HCT116 (cell line): ENCODE measurements around the gene ARSJ. TPM values are rescaled to one million over a fixed set of nuclear protein-coding genes. Genes with fewer than 3 reads are reported as not detected.

ENCODE experiments used
- ATAC-seq: fragments of 200-7000 bp; cut with Tn5 transposase; 2 replicates; pipeline ENCODE4 v1.9.1; 2020; ENCODE audit warnings: mild to moderate bottlenecking, moderate library complexity
- BruUV-seq: library from RNA; stranded (reverse); fragments of 400-500 nt; replicated peaks from 2 replicates; lab custom pipeline; 2021; lab: Mats Ljungman, UMichigan
- CTCF ChIA-PET: fragments of 300-600 bp; sonication (Branson Sonifier 250); formaldehyde crosslinking; loops from one replicate; lab custom pipeline; 2021; ENCODE audit warnings: antibody characterized with exemption; lab: Charles Lee
- POLR2A ChIA-PET: fragments of 300-600, 350-600 bp; sonication (Branson Sonifier 250); formaldehyde crosslinking; loops from one replicate; lab custom pipeline; 2021; ENCODE audit warnings: antibody characterized with exemption; lab: Charles Lee
- RAD21 ChIA-PET, 2 experiments: fragments of 300-600 bp; sonication (Branson Sonifier 250); formaldehyde crosslinking; loops; one replicate each; lab custom pipeline; 2023; ENCODE audit warnings: low total read pairs in 2 of 2; ENCODE audit not compliant: uncharacterized antibody in 2 of 2, unreplicated experiment in 2 of 2, low non-redundant PET in 1 of 2; lab: Charles Lee
- DNase-seq: peaks from one replicate; pipeline ENCODE4 v3.0.0-alpha.2; 2010; ENCODE audit warnings: low read depth, low spot score
- H2AFZ ChIP-seq: fragments of 200-600 bp; shearing (Covaris generic), sonication (generic); 2 replicates; pipeline ENCODE4 v1.6.1; 2017; ENCODE audit warnings: low read depth, mixed run types, mixed read lengths, antibody characterized with exemption, low read length; ENCODE audit not compliant: poor library complexity, severe bottlenecking
- H3K27ac ChIP-seq: 2 replicates; pipeline ENCODE4 v1.5.1; 2012; ENCODE audit warnings: low read depth, low read length
- H3K27me3 ChIP-seq: fragments of 200-600 bp; sonication (generic); 2 replicates; pipeline ENCODE4 v1.6.1; 2016; ENCODE audit warnings: mixed run types, low read length, mixed read lengths; ENCODE audit not compliant: insufficient read depth
- H3K36me3 ChIP-seq, 2 experiments: fragments of 200-500 bp in 1 of 2; fragments of 200-600 bp in 1 of 2; sonication (Bioruptor generic) in 1 of 2; sonication (generic) in 1 of 2; 2 replicates each; pipeline versions ENCODE4 v1.5.1 to v1.6.1; 2014 to 2016; ENCODE audit warnings: low read length in 2 of 2, inconsistent platforms in 1 of 2, mixed read lengths in 1 of 2, mixed run types in 1 of 2; ENCODE audit not compliant: insufficient read depth in 2 of 2, control insufficient read depth in 1 of 2
- H3K4me1 ChIP-seq, 2 experiments: fragments of 200-600 bp in 1 of 2; sonication (generic) in 1 of 2; 2 replicates each; pipeline versions ENCODE4 v1.5.1 to v1.6.1; 2012 to 2017; ENCODE audit warnings: low read length in 2 of 2, inconsistent platforms in 1 of 2, mild to moderate bottlenecking in 1 of 2, mixed read lengths in 1 of 2, mixed run types in 1 of 2, moderate library complexity in 1 of 2; ENCODE audit not compliant: insufficient read depth in 2 of 2, control insufficient read depth in 1 of 2
- H3K4me2 ChIP-seq: fragments of 200-600 bp; sonication (generic); 2 replicates; pipeline ENCODE4 v1.6.1; 2017; ENCODE audit warnings: mixed run types, low read length, mixed read lengths
- H3K4me3 ChIP-seq, 2 experiments: fragments of 200-600 bp in 1 of 2; sonication (generic) in 1 of 2; replicated peaks in 1 of 2; 2 replicates each; pipeline ENCODE4 v1.5.1; 2011 to 2016; ENCODE audit warnings: low read length in 2 of 2, control low read depth in 1 of 2, low read depth in 1 of 2, mild to moderate bottlenecking in 1 of 2, mixed read lengths in 1 of 2, mixed run types in 1 of 2
- H3K79me2 ChIP-seq: fragments of 200-600 bp; sonication (generic); 2 replicates; pipeline ENCODE4 v1.6.1; 2017; ENCODE audit warnings: mild to moderate bottlenecking, mixed run types, low read length, moderate library complexity, mixed read lengths; ENCODE audit not compliant: insufficient read depth
- H3K9ac ChIP-seq: fragments of 200-600 bp; sonication (generic); 2 replicates; pipeline ENCODE4 v1.6.1; 2016; ENCODE audit warnings: low read length, mixed read lengths
- H3K9me2 ChIP-seq: fragments of 200-600 bp; sonication (generic), shearing (Covaris generic); 2 replicates; pipeline ENCODE4 v1.6.1; 2017; ENCODE audit warnings: mixed run types, mild to moderate bottlenecking, moderate library complexity; ENCODE audit not compliant: insufficient read depth
- H3K9me3 ChIP-seq, 2 experiments: fragments of 200-500 bp in 1 of 2; fragments of 200-600 bp in 1 of 2; sonication (Bioruptor generic) in 1 of 2; sonication (generic) in 1 of 2; 2 replicates each; pipeline ENCODE4 v1.6.1; 2014 to 2017; ENCODE audit warnings: low read length in 2 of 2, mixed read lengths in 2 of 2, inconsistent platforms in 1 of 2, low read depth in 1 of 2, mild to moderate bottlenecking in 1 of 2, mixed run types in 1 of 2, moderate library complexity in 1 of 2; ENCODE audit not compliant: control insufficient read depth in 1 of 2, insufficient read depth in 1 of 2
- H4K20me1 ChIP-seq: fragments of 200-600 bp; sonication (generic), shearing (Covaris generic); 2 replicates; pipeline ENCODE4 v1.6.1; 2017; ENCODE audit warnings: mixed run types, mild to moderate bottlenecking, moderate library complexity; ENCODE audit not compliant: insufficient read depth
- CTCF ChIP-seq, 3 experiments: fragments of 200-600 bp in 1 of 3; sonication (generic) in 1 of 3; IDR thresholded peaks in 2 of 3; conservative IDR thresholded peaks in 1 of 3; 2 replicates each; pipeline ENCODE4 v1.5.1; 2012 to 2017; ENCODE audit warnings: low read depth in 2 of 3, low read length in 2 of 3, antibody characterized with exemption in 1 of 3, borderline replicate concordance in 1 of 3, control low read depth in 1 of 3, mild to moderate bottlenecking in 1 of 3, mixed read lengths in 1 of 3, mixed run types in 1 of 3, moderate library complexity in 1 of 3; ENCODE audit not compliant: insufficient read depth in 1 of 3
- ELF1 ChIP-seq: IDR thresholded peaks from 2 replicates; pipeline ENCODE4 v1.6.1; 2012; ENCODE audit warnings: low read depth, borderline replicate concordance
- EZH2 ChIP-seq: fragments of 200-600 bp; sonication (generic); IDR thresholded peaks from 2 replicates; pipeline ENCODE4 v1.6.1; 2017; ENCODE audit warnings: antibody characterized with exemption, mixed run types
- EZH2phosphoT487 ChIP-seq: fragments of 200-600 bp; IDR thresholded peaks from 2 replicates; pipeline ENCODE4 v1.6.1; 2018; ENCODE audit warnings: antibody characterized with exemption, borderline replicate concordance
- FOSL1 ChIP-seq: IDR thresholded peaks from 2 replicates; pipeline ENCODE4 v1.6.1; 2012; ENCODE audit warnings: low read depth
- JUND ChIP-seq: IDR thresholded peaks from 2 replicates; pipeline ENCODE4 v1.6.1; 2012
- POLR2A ChIP-seq: IDR thresholded peaks from 2 replicates; pipeline ENCODE4 v1.7.0; 2011; ENCODE audit warnings: borderline replicate concordance; ENCODE audit not compliant: insufficient read depth, insufficient read length; ENCODE audit errors: extremely low read depth
- POLR2AphosphoS5 ChIP-seq: IDR thresholded peaks from 2 replicates; pipeline ENCODE4 v1.6.1; 2011; ENCODE audit warnings: mild to moderate bottlenecking, low read depth, low read length, moderate library complexity
- RAD21 ChIP-seq: IDR thresholded peaks from 2 replicates; pipeline ENCODE4 v1.6.1; 2012; ENCODE audit warnings: low read depth, mild to moderate bottlenecking
- SRF ChIP-seq: IDR thresholded peaks from 2 replicates; pipeline ENCODE4 v1.6.1; 2012; ENCODE audit warnings: low read depth
- intact Hi-C: fragments of 100-400 bp; cut with micrococcal nuclease; formaldehyde crosslinking; loops from 2 replicates; pipeline ENCODE4 v1.10.0; 2022
- total RNA-seq: library from RNA; stranded (reverse); gene quantifications from one replicate; pipeline ENCODE4 v1.2.1, GENCODE V29; 2021; ENCODE audit not compliant: unreplicated experiment

Gene ARSJ
- total RNA-seq, 1 experiment from 2014 or later, result 2.3 TPM

DNA sequence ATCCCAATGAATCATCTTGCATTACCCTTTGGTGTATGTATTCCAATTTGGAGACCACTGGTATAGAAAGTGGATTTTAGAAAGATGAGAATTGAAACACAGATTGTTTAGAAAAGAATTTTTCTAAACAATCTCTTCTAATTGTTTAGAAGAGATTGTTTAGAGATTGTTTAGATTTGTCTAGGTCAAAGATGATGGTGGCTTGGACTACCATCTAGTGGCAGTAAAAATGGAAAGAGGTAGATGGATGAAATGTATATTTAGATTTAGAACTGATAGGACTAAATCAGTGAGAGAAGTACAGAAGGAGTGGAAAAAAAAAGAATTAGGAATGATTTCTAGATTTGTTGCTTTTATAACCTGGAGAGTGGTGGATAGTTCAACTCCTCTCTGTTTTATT, 70.6 kb downstream of the ARSJ start:
- Histone ChIP-seq H3K9me2 (no peaks in the 10 kb centered on the region), H3K9ac (no peak overlapping the region), H3K79me2 (no peaks in the 10 kb centered on the region), H3K4me1 (no peaks in the 10 kb centered on the region), H3K4me3 (no peak overlapping the region), H3K27ac (no peak overlapping the region), H3K36me3 (no peaks in the 10 kb centered on the region), H3K9me3 (no peaks in the 10 kb centered on the region), H3K4me2 (no peak overlapping the region), H2AFZ (no peak overlapping the region), H4K20me1 (no peaks in the 10 kb centered on the region), H3K27me3 (no peaks in the 10 kb centered on the region)
- POLR2A ChIA-PET, result no interaction called here
- no TSS peak for BruUV-seq
- CTCF ChIA-PET, result no interaction called here
- RAD21 ChIA-PET, result no interaction called here
- ATAC-seq, result no peak
- DNase-seq, result no peak
- intact Hi-C loops, result loop anchor here (5.0 kb wide), 1 partner anchor 517 kb away; no protein-coding TSS in a partner anchor
- TF ChIP-seq EZH2phosphoT487 (no peak), CTCF (IDR thresholded peaks at IDR 0.05 in 2 of 3, conservative IDR thresholded peaks at IDR 0.05 in 1 of 3; ENCODE audit: borderline replicate concordance in 1 of 3, insufficient read depth in 1 of 3, low read depth in 2 of 3, low read length in 2 of 3) (peak in 1 of 3 experiments; percentile 26; a peak in 1 of 6 replicates), FOSL1 (no peak), RAD21 (peak; percentile 46), EZH2 (no peak), POLR2AphosphoS5 (no peak)

DNA sequence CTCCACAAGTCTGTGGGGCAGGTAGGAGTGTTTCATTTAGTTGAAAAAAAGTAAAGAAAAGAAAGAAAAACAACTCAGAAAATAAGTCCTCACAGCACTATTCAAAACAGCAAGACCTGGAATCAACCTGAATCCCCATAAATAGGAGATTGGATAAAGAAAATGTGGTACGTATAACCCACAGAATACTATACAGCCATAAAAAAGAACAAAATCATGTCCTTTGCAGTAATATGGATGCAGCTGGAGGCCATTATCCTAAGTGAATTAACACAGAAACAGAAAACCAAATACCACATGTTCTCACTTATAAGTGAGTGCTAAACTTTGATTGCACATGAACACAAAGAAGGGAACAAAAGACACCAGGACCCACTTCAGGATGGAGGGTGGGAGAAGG, 71.9 kb downstream of the ARSJ start:
- TF ChIP-seq SRF, result no peak
- no peak for TF ChIP-seq JUND
- no peak for TF ChIP-seq POLR2A
- TF ChIP-seq ELF1, result no peak
- no peaks in the 10 kb centered on the region for H3K9me2 ChIP-seq
- H3K4me3 ChIP-seq, result no peak overlapping the region
- no peaks in the 10 kb centered on the region for H4K20me1 ChIP-seq
- BruUV-seq, result no TSS peak
- H3K4me1 ChIP-seq, result no peaks in the 10 kb centered on the region
- H3K27ac ChIP-seq, result no peak overlapping the region
- H3K9me3 ChIP-seq, result no peaks in the 10 kb centered on the region
- ChIA-PET POLR2A (no interaction called here), CTCF (no interaction called here), RAD21 (no interaction called here)
- H3K36me3 ChIP-seq, result no peaks in the 10 kb centered on the region
- no peak overlapping the region for H3K4me2 ChIP-seq
- ATAC-seq (no peak), DNase-seq (no peak)
- intact Hi-C loops, result loop anchor here (5.0 kb wide), 1 partner anchor 515 kb away; no protein-coding TSS in a partner anchor
- H3K79me2 ChIP-seq, result no peaks in the 10 kb centered on the region
- H3K9ac ChIP-seq, result no peak overlapping the region
- H3K27me3 ChIP-seq, result no peaks in the 10 kb centered on the region
- H2AFZ ChIP-seq, result no peak overlapping the region
